Measurements from ENCODE around the gene HELZ2. TPM values are rescaled to one million over a fixed set of nuclear protein-coding genes. Genes with fewer than 3 reads are reported as not detected.

HELZ2 gene
- total RNA-seq, 1 donor from 2014 or later, result 188 TPM

DNA sequence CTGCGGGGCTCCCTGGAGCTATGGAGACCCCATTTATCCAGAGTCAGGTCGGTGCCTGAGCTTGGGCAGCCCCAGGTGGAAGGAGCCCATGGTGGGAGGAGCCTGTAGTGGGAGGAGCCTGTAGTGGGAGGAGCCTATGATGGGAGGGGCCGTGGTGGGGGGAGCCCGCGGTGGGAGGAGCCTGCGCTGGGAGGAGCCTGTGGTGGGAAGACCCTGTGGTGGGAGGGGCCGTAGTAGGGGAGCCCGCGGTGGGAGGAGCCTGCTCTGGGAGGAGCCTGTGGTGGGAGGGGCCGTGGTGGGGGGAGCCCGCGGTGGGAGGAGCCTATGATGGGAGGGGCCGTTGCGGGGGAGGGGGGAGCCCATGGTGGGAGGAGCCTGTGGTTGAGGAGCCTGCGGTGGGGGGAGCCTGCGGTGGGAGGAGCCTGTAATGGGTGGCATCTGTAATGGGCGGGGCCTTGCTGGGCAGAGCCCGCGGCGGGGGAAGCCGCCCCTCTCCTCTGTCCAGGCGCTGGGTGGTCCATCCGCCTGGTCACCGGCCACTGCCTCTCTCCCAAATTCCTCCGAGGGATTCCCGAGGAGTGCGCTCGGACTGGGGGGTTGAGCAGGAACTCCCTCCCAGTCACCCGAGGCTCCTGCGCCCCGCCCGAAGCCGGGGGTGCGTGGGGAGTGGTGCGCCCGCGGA is 20.6 kb downstream of the HELZ2 start:
- H2AFZ ChIP-seq (ENCODE audit: low read depth, low read length), result peak overlapping the region; percentile 71
- H3K4me3 ChIP-seq (ENCODE audit: insufficient read depth, low read depth, low read length), result peak overlapping the region; percentile 56
- no peaks in the 10 kb centered on the region for H3K4me1 ChIP-seq (ENCODE audit: insufficient read depth, low read length)
- no peaks in the 10 kb centered on the region for H3K27me3 ChIP-seq (ENCODE audit: insufficient read depth, low read length)
- no peaks in the 10 kb centered on the region for H4K20me1 ChIP-seq (ENCODE audit: insufficient read depth, low read length)
- Mint-ChIP-seq H3K4me3 (ENCODE audit: unreplicated experiment) (no peak overlapping the region), H3K4me1 (ENCODE audit: low read depth, unreplicated experiment) (no peaks in the 10 kb centered on the region), H3K27me3 (ENCODE audit: low read depth, unreplicated experiment) (no peaks in the 10 kb centered on the region), H3K36me3 (ENCODE audit: low read depth, unreplicated experiment) (no peaks in the 10 kb centered on the region), H3K9me3 (ENCODE audit: unreplicated experiment) (no peaks in the 10 kb centered on the region), H3K27ac (ENCODE audit: unreplicated experiment) (peak overlapping the region; percentile 41)
- DNase-seq (ENCODE audit: low read depth), result peak; percentile 34
- no peaks in the 10 kb centered on the region for H3K36me3 ChIP-seq (ENCODE audit: insufficient read depth, low read length)
- H3K27ac ChIP-seq (ENCODE audit: low read depth, low read length), result no peak overlapping the region
- no peak for TF ChIP-seq EZH2 (IDR thresholded peaks at IDR 0.05; ENCODE audit: insufficient read depth, low read length)
- TF ChIP-seq, protein P1, sequence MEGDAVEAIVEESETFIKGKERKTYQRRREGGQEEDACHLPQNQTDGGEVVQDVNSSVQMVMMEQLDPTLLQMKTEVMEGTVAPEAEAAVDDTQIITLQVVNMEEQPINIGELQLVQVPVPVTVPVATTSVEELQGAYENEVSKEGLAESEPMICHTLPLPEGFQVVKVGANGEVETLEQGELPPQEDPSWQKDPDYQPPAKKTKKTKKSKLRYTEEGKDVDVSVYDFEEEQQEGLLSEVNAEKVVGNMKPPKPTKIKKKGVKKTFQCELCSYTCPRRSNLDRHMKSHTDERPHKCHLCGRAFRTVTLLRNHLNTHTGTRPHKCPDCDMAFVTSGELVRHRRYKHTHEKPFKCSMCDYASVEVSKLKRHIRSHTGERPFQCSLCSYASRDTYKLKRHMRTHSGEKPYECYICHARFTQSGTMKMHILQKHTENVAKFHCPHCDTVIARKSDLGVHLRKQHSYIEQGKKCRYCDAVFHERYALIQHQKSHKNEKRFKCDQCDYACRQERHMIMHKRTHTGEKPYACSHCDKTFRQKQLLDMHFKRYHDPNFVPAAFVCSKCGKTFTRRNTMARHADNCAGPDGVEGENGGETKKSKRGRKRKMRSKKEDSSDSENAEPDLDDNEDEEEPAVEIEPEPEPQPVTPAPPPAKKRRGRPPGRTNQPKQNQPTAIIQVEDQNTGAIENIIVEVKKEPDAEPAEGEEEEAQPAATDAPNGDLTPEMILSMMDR (IDR thresholded peaks at IDR 0.05; ENCODE audit: insufficient read depth, low read depth, low read length), result no peak
- no peaks in the 10 kb centered on the region for H3K9me3 ChIP-seq (ENCODE audit: insufficient read depth, low read depth, low read length)
- H3K9ac ChIP-seq (ENCODE audit: low read length), result peak overlapping the region; percentile 52
- FAIRE-seq, result no peak
- H3K79me2 ChIP-seq (ENCODE audit: insufficient read depth, low read length), result no peaks in the 10 kb centered on the region
- H3K4me2 ChIP-seq (ENCODE audit: low read length), result peak overlapping the region; percentile 87

DNA sequence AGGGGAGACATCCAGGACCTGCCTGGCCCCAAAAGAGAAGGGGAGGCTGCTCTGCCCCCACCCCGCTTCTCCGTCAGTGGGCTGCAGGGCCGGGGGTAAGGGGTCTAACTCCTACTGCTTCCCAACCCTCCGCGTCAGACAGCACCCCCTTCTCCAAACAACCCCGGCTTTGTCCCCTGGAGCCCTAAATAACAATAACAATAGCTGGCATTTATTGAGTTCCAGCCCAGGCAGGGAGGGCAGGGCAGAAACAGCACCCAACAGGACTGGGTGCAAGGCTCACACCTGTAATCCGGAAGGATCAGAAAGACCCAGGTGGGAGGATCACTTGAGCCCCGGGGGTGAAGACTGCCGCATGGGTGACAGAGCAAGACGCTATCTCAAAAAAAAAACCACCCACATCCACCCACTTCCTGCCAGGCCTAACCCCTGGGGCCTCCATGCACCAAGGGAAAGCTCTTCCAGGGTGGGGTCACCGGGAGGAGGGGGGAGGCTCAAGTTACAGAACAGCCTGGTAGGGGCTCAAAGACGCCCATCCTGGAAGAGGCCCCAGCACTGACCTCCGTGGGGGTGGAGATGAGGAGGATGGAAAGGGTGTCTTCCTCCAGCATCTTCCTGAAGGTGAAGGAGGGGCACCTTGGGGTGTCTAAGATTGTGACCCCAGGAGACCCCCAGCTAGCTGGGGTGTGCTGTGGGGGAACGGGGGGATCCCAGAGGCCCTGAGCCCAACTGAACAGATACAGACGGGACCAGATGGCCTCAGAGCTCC is 21.4 kb downstream of the HELZ2 start:
- Mint-ChIP-seq H3K9me3 (ENCODE audit: unreplicated experiment) (no peaks in the 10 kb centered on the region), H3K4me1 (ENCODE audit: low read depth, unreplicated experiment) (no peaks in the 10 kb centered on the region), H3K27ac (ENCODE audit: unreplicated experiment) (peak overlapping the region; percentile 41), H3K4me3 (ENCODE audit: unreplicated experiment) (no peak overlapping the region), H3K27me3 (ENCODE audit: low read depth, unreplicated experiment) (no peaks in the 10 kb centered on the region), H3K36me3 (ENCODE audit: low read depth, unreplicated experiment) (no peaks in the 10 kb centered on the region)
- DNase-seq (ENCODE audit: low read depth) (no peak), FAIRE-seq (no peak)
- Histone ChIP-seq H3K9me3 (ENCODE audit: insufficient read depth, low read depth, low read length) (no peaks in the 10 kb centered on the region), H3K36me3 (ENCODE audit: insufficient read depth, low read length) (no peaks in the 10 kb centered on the region), H3K4me3 (ENCODE audit: insufficient read depth, low read depth, low read length) (no peak overlapping the region), H3K27me3 (ENCODE audit: insufficient read depth, low read length) (no peaks in the 10 kb centered on the region), H3K79me2 (ENCODE audit: insufficient read depth, low read length) (no peaks in the 10 kb centered on the region), H3K4me2 (ENCODE audit: low read length) (no peak overlapping the region), H3K9ac (ENCODE audit: low read length) (no peak overlapping the region), H4K20me1 (ENCODE audit: insufficient read depth, low read length) (no peaks in the 10 kb centered on the region), H2AFZ (ENCODE audit: low read depth, low read length) (no peak overlapping the region), H3K4me1 (ENCODE audit: insufficient read depth, low read length) (no peaks in the 10 kb centered on the region), H3K27ac (ENCODE audit: low read depth, low read length) (no peak overlapping the region)
- TF ChIP-seq, protein P1 (IDR thresholded peaks at IDR 0.05; ENCODE audit: insufficient read depth, low read depth, low read length), result no peak
- no peak for TF ChIP-seq EZH2 (IDR thresholded peaks at IDR 0.05; ENCODE audit: insufficient read depth, low read length)

DNA sequence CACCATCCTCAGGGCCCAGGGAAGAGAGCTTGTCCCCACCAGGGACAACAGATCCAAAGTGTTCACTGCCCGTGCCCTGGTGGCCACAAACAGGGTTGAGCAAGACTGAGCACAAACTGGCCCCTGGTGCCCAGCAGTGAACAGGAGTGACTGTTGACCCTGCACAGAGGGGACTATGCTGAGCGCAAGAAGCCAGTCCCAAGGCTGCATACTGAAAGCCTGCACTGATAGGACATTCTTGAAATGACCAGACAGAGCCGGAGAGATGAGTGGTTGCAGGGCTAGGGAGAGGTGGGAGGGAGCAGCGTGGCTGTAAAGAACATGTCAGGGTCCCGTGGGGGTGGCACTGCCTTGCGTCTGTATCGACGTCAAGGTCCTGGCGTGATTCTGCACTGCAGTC is 23.0 kb downstream of the HELZ2 start:
- H3K4me1 Mint-ChIP-seq (ENCODE audit: low read depth, unreplicated experiment), result no peaks in the 10 kb centered on the region
- Histone ChIP-seq H3K4me2 (ENCODE audit: low read length) (no peak overlapping the region), H3K27me3 (ENCODE audit: insufficient read depth, low read length) (no peaks in the 10 kb centered on the region), H3K27ac (ENCODE audit: low read depth, low read length) (no peak overlapping the region), H3K4me1 (ENCODE audit: insufficient read depth, low read length) (no peaks in the 10 kb centered on the region), H2AFZ (ENCODE audit: low read depth, low read length) (no peak overlapping the region), H3K9ac (ENCODE audit: low read length) (no peak overlapping the region), H4K20me1 (ENCODE audit: insufficient read depth, low read length) (no peaks in the 10 kb centered on the region), H3K36me3 (ENCODE audit: insufficient read depth, low read length) (no peaks in the 10 kb centered on the region), H3K4me3 (ENCODE audit: insufficient read depth, low read depth, low read length) (no peak overlapping the region), H3K9me3 (ENCODE audit: insufficient read depth, low read depth, low read length) (no peaks in the 10 kb centered on the region), H3K79me2 (ENCODE audit: insufficient read depth, low read length) (no peaks in the 10 kb centered on the region)
- H3K9me3 Mint-ChIP-seq (ENCODE audit: unreplicated experiment), result no peaks in the 10 kb centered on the region
- no peak overlapping the region for H3K27ac Mint-ChIP-seq (ENCODE audit: unreplicated experiment)
- FAIRE-seq, result no peak
- no peaks in the 10 kb centered on the region for H3K36me3 Mint-ChIP-seq (ENCODE audit: low read depth, unreplicated experiment)
- no peak for DNase-seq (ENCODE audit: low read depth)
- TF ChIP-seq EZH2 (IDR thresholded peaks at IDR 0.05; ENCODE audit: insufficient read depth, low read length), result no peak
- TF ChIP-seq, protein P1 (IDR thresholded peaks at IDR 0.05; ENCODE audit: insufficient read depth, low read depth, low read length), result no peak
- H3K4me3 Mint-ChIP-seq (ENCODE audit: unreplicated experiment), result no peak overlapping the region
- peaks cover 3% of the 10 kb centered on the region for H3K27me3 Mint-ChIP-seq (ENCODE audit: low read depth, unreplicated experiment)
